Uterus (tissue), 4 donors: ENCODE measurements around the gene FRMPD2. TPM values are rescaled to one million over a fixed set of nuclear protein-coding genes. Genes with fewer than 3 reads are reported as not detected.

Experiments used
- DNase-seq, 2 donors: peaks; one replicate each; pipeline ENCODE4 v3.0.0-alpha.2; 2019 to 2020
- H3K27ac ChIP-seq, 2 donors: fragments of 200-600 bp; sonication (generic); 1 replicate in 1 of 2; 2 replicates in 1 of 2; pipeline ENCODE4 v1.5.1; 2016 to 2018
- H3K27me3 ChIP-seq, 2 donors: fragments of 200-600 bp; sonication (generic); one replicate each; pipeline ENCODE4 v1.5.1; 2018 to 2019; ENCODE audit warnings: control low read depth in 1 of 2
- H3K36me3 ChIP-seq, 2 donors: fragments of 200-600 bp; sonication (generic); one replicate each; pipeline ENCODE4 v1.5.1; 2019; ENCODE audit warnings: control low read depth in 1 of 2
- H3K4me1 ChIP-seq, 2 donors: fragments of 200-600 bp; sonication (generic); one replicate each; pipeline ENCODE4 v1.5.1; 2018 to 2019; ENCODE audit warnings: control low read depth in 1 of 2
- H3K4me3 ChIP-seq, 2 donors: fragments of 200-600 bp; sonication (generic); 1 replicate in 1 of 2; 2 replicates in 1 of 2; pipeline ENCODE4 v1.5.1; 2018 to 2019; ENCODE audit warnings: mild to moderate bottlenecking in 1 of 2
- H3K9me3 ChIP-seq, 2 donors: fragments of 200-600 bp; sonication (generic); one replicate each; pipeline ENCODE4 v1.5.1; 2019; ENCODE audit warnings: control low read depth in 1 of 2
- POLR2A ChIP-seq, 2 donors: fragments of 450-650 bp; IDR thresholded peaks; one replicate each; pipeline ENCODE4 v1.6.1; 2016; ENCODE audit warnings: antibody characterized with exemption in 2 of 2, mild to moderate bottlenecking in 1 of 2, moderate library complexity in 1 of 2
- intact Hi-C: fragments of 100-400 bp; cut with DNase I; formaldehyde crosslinking; loops from one replicate; pipeline ENCODE4 v1.15.1; 2023; ENCODE audit warnings: low total_unique reads
- total RNA-seq, 4 donors: library from RNA; depleted of rRNA in 3 of 4; stranded (reverse); fragments of >200 nt in 3 of 4; gene quantifications; one replicate each; pipeline versions ENCODE4 v1.1.0 to v1.2.4, GENCODE V29; 2014 to 2023
- TF ChIP-seq, protein P1 (sequence below), 4 experiments: fragments of 200-600 bp in 2 of 4; fragments of 450-650 bp in 2 of 4; sonication (generic) in 2 of 4; IDR thresholded peaks; one replicate each; pipeline ENCODE4 v1.5.1; 2016 to 2019; ENCODE audit warnings: antibody characterized with exemption in 4 of 4, mild to moderate bottlenecking in 2 of 4, moderate library complexity in 1 of 4
- donor health status: DM: yes; HTN: yes; CAD: no.

Gene FRMPD2
- total RNA-seq, 4 donors from 2014 or later: 0.21 to 2.5 (median 0.26) TPM; not detected in 1

DNA sequence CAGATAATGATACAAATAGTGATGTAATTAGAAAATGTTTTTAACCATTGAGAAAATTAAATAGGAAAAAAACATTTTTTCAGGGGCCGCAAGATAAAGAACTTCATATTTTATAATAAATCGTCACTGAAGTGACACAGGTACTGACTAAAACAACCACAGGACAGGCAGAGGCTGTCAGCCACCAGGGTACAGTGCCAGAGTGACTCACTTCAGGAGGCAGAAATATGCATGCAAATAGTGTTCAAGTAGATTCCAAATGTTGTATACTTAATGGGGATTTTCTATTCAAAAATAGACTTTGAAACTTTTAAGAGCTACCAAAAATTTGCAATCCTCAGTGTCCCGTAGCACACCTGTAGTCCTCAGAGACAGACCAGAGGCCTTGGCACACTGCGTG, 68.6 kb downstream of the FRMPD2 start:
- TF ChIP-seq, protein P1, sequence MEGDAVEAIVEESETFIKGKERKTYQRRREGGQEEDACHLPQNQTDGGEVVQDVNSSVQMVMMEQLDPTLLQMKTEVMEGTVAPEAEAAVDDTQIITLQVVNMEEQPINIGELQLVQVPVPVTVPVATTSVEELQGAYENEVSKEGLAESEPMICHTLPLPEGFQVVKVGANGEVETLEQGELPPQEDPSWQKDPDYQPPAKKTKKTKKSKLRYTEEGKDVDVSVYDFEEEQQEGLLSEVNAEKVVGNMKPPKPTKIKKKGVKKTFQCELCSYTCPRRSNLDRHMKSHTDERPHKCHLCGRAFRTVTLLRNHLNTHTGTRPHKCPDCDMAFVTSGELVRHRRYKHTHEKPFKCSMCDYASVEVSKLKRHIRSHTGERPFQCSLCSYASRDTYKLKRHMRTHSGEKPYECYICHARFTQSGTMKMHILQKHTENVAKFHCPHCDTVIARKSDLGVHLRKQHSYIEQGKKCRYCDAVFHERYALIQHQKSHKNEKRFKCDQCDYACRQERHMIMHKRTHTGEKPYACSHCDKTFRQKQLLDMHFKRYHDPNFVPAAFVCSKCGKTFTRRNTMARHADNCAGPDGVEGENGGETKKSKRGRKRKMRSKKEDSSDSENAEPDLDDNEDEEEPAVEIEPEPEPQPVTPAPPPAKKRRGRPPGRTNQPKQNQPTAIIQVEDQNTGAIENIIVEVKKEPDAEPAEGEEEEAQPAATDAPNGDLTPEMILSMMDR (IDR thresholded peaks at IDR 0.05): no peak
- no peak for TF ChIP-seq POLR2A (IDR thresholded peaks at IDR 0.05)
- Histone ChIP-seq H3K27me3 (peaks cover 0 to 3% of the 10 kb centered on the region in 2 donors), H3K27ac (no peak overlapping the region), H3K4me3 (no peak overlapping the region), H3K4me1 (no peaks in the 10 kb centered on the region), H3K36me3 (no peaks in the 10 kb centered on the region), H3K9me3 (no peaks in the 10 kb centered on the region)
- intact Hi-C loops: no loop called here
- no peak for DNase-seq

- no peak for DNase-seq
- intact Hi-C loops: no loop called here
- Histone ChIP-seq H3K36me3 (no peaks in the 10 kb centered on the region), H3K4me3 (no peak overlapping the region), H3K9me3 (no peaks in the 10 kb centered on the region), H3K4me1 (no peaks in the 10 kb centered on the region), H3K27me3 (no peaks in the 10 kb centered on the region), H3K27ac (no peak overlapping the region)
- TF ChIP-seq, protein P1 (IDR thresholded peaks at IDR 0.05): no peak
- no peak for TF ChIP-seq POLR2A (IDR thresholded peaks at IDR 0.05)
Observed at GRCh38 chr10:48199580-48200377, 74.7 kb downstream of the FRMPD2 start.

GRCh38 chr10:48197236-48197899, 77.1 kb downstream of the FRMPD2 start:
- no peak for DNase-seq
- intact Hi-C loops: no loop called here
- TF ChIP-seq, protein P1 (IDR thresholded peaks at IDR 0.05): no peak
- TF ChIP-seq POLR2A (IDR thresholded peaks at IDR 0.05): no peak

DNA sequence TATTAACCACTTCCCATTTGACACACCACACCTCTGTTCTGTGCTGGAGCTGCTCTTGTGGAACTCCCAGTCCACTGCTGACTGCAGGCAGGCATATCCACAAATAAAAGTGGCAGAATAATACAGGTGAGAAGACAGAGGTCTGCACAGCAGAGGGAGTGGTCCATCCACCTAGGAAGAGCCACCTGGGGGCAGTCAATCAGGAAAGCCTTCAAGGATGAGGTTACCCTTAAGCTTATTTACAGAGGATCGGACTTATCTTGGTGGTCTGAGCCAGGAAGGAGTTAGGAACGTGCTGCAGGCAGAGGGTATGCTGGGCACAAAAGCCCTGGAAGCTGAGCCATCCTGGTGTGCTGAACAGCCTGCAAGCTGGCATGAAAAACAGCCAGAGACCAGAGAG, 78.7 kb downstream of the FRMPD2 start:
- Histone ChIP-seq H3K36me3 (no peaks in the 10 kb centered on the region), H3K27me3 (no peaks in the 10 kb centered on the region), H3K4me3 (no peak overlapping the region), H3K9me3 (no peaks in the 10 kb centered on the region), H3K27ac (no peak overlapping the region), H3K4me1 (no peaks in the 10 kb centered on the region)
- TF ChIP-seq, protein P1 (IDR thresholded peaks at IDR 0.05): no peak
- no peak for TF ChIP-seq POLR2A (IDR thresholded peaks at IDR 0.05)
- intact Hi-C loops: no loop called here
- DNase-seq: no peak

More at GRCh38 chr10:48197236-48197899, 77.1 kb downstream of the FRMPD2 start:
- no peaks in the 10 kb centered on the region for H3K36me3 ChIP-seq
- no peaks in the 10 kb centered on the region for H3K27me3 ChIP-seq
- no peak overlapping the region for H3K27ac ChIP-seq
- no peaks in the 10 kb centered on the region for H3K9me3 ChIP-seq
- H3K4me3 ChIP-seq: no peak overlapping the region
- no peaks in the 10 kb centered on the region for H3K4me1 ChIP-seq

GRCh38 chr10:48194830-48195229, 79.7 kb downstream of the FRMPD2 start:
- DNase-seq: no peak
- Histone ChIP-seq H3K36me3 (no peaks in the 10 kb centered on the region), H3K4me1 (no peaks in the 10 kb centered on the region), H3K4me3 (no peak overlapping the region), H3K9me3 (no peaks in the 10 kb centered on the region), H3K27me3 (no peaks in the 10 kb centered on the region), H3K27ac (no peak overlapping the region)
- intact Hi-C loops: no loop called here
- TF ChIP-seq POLR2A (IDR thresholded peaks at IDR 0.05): no peak
- TF ChIP-seq, protein P1 (IDR thresholded peaks at IDR 0.05): no peak
